ENCODE data around the gene ST3GAL3. TPM values are rescaled to one million over a fixed set of nuclear protein-coding genes. Genes with fewer than 3 reads are reported as not detected.

ST3GAL3 gene
- total RNA-seq, 1 experiment from 2014 or later, result 8.3 TPM

- H3K27me3 Mint-ChIP-seq (ENCODE audit: low read depth), result no peaks in the 10 kb centered on the region
- Histone ChIP-seq H2BK5ac (ENCODE audit: insufficient read length, low read length) (no peak overlapping the region), H2BK15ac (ENCODE audit: low read depth, low read length) (no peak overlapping the region), H3K14ac (ENCODE audit: insufficient read depth, low read length) (no peak overlapping the region), H3K4me1 (ENCODE audit: insufficient read depth, low read length) (no peaks in the 10 kb centered on the region; the same call in 1 of the 2 replicates), H3K27ac (ENCODE audit: insufficient read length, low read depth, low read length) (no peak overlapping the region), H3K56ac (ENCODE audit: insufficient read length, low read depth, low read length) (no peak overlapping the region), H3K18ac (ENCODE audit: insufficient read length, low read depth, low read length) (no peak overlapping the region), H3K79me2 (ENCODE audit: insufficient read depth, low read length) (no peaks in the 10 kb centered on the region), H3T11ph (ENCODE audit: low read length) (no peak overlapping the region), H3K23ac (ENCODE audit: insufficient read length, low read depth, low read length) (no peak overlapping the region), H3K9ac (ENCODE audit: extremely low read depth, insufficient read length, low read length) (no peak overlapping the region), H3K79me1 (ENCODE audit: insufficient read depth, low read depth, low read length, poor library complexity, severe bottlenecking) (no peaks in the 10 kb centered on the region), H4K5ac (ENCODE audit: insufficient read length, low read depth, low read length) (no peak overlapping the region), H4K91ac (ENCODE audit: insufficient read length, low read depth, low read length) (no peak overlapping the region), H3K9me3 (ENCODE audit: control insufficient read depth, low read depth, low read length) (no peaks in the 10 kb centered on the region), H3K27me3 (ENCODE audit: insufficient read depth, low read length) (no peaks in the 10 kb centered on the region), H3K4me2 (ENCODE audit: insufficient read depth, insufficient read length, low read length) (peak overlapping the region; percentile 1), H2AK5ac (ENCODE audit: insufficient read length, low read length) (no peak overlapping the region), H2BK12ac (ENCODE audit: insufficient read length, low read depth, low read length) (no peak overlapping the region), H3K4ac (ENCODE audit: low read depth, low read length) (no peak overlapping the region), H4K20me1 (ENCODE audit: control insufficient read depth, insufficient read depth, insufficient read length) (no peaks in the 10 kb centered on the region), H2AFZ (ENCODE audit: low read length) (no peak overlapping the region), H2BK120ac (ENCODE audit: low read depth, low read length, poor library complexity, severe bottlenecking) (no peak overlapping the region), H2BK20ac (ENCODE audit: low read depth, low read length, poor library complexity, severe bottlenecking) (no peak overlapping the region), H3K23me2 (ENCODE audit: insufficient read length, low read depth, low read length, poor library complexity, severe bottlenecking) (no peaks in the 10 kb centered on the region), H4K8ac (replicated peaks; ENCODE audit: insufficient read length, low read depth, low read length) (no peak overlapping the region)
- no peak for TF ChIP-seq CTCF (conservative IDR thresholded peaks at IDR 0.05)
- H3K36me3 Mint-ChIP-seq (ENCODE audit: insufficient read depth in 1 of 3, low read depth in 3 of 3), result peaks cover 63 to 92% (median 85%) of the 10 kb centered on the region in 3 experiments
- WGBS (ENCODE audit: extremely low coverage, insufficient read length, low lambda C conversion rate), result no CpG with 5 or more reads among the region's 4 CpGs
- H3K4me1 Mint-ChIP-seq, result peaks cover 18 to 34% of the 10 kb centered on the region in 2 experiments
- peak overlapping the region; percentile 3 to 47; a peak in 4 of 5 replicates for H3K4me3 Mint-ChIP-seq
- H3K27ac Mint-ChIP-seq, result peak overlapping the region; percentile 68 to 99 (median 95); a peak in 5 of 7 replicates
- DNase-seq, result peak; percentile 77
- no peaks in the 10 kb centered on the region for H3K9me3 Mint-ChIP-seq
Observed at GRCh38 chr1:43660355-43660754, 47.0 kb upstream of the ST3GAL3 start.
